OCI-LY7 (cell line): Measurements from ENCODE around the gene NME3.

Source experiments
- EZH2phosphoT487 ChIP-seq: fragments of 200-600 bp; sonication (generic); IDR thresholded peaks from 2 replicates; pipeline ENCODE4 v1.6.1; 2018; ENCODE audit warnings: low read depth, borderline replicate concordance, mild to moderate bottlenecking, mixed run types, antibody characterized with exemption, low read length, moderate library complexity, mixed read lengths
- TF ChIP-seq, protein P1 (sequence below): fragments of 200-600 bp; sonication (generic); conservative IDR thresholded peaks from 2 replicates; pipeline ENCODE4 v1.5.1; 2014; ENCODE audit warnings: mild to moderate bottlenecking, antibody characterized with exemption, low read length, moderate library complexity, mixed read lengths

DNA sequence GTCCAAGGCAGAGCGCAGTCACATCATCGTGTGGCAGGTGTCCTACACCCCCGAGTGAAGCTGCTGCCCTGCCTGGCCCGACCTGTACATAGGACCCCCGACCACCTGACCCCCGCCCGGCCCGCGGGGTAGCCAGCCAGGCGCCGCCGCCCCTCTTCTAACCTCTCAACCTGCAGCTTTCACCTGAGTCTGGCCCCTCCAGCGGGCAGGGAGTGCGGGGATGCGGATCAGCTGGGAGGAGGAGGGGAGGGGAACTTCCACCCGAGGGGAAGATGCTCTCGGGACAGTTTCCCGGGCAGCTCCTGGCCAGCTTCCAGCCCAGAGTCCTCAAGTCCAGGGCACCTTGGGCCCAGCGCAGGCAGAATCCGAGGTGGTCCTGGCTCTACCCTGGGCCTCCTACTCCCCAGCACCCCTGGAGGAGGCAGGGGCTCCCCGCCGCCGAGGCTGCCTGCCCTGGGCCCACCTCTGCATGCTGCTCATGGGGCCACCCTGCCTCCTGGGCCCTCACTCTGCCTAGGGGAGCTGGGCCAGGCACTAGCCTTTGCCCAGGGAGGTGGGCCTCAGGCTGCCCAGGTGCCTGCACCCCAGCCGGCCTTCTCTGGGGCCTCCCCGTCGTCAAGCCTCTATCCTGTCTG is 2.5 kb downstream of the NME3 start:
- TF ChIP-seq, protein P1, sequence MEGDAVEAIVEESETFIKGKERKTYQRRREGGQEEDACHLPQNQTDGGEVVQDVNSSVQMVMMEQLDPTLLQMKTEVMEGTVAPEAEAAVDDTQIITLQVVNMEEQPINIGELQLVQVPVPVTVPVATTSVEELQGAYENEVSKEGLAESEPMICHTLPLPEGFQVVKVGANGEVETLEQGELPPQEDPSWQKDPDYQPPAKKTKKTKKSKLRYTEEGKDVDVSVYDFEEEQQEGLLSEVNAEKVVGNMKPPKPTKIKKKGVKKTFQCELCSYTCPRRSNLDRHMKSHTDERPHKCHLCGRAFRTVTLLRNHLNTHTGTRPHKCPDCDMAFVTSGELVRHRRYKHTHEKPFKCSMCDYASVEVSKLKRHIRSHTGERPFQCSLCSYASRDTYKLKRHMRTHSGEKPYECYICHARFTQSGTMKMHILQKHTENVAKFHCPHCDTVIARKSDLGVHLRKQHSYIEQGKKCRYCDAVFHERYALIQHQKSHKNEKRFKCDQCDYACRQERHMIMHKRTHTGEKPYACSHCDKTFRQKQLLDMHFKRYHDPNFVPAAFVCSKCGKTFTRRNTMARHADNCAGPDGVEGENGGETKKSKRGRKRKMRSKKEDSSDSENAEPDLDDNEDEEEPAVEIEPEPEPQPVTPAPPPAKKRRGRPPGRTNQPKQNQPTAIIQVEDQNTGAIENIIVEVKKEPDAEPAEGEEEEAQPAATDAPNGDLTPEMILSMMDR, result no peak
- TF ChIP-seq EZH2phosphoT487, result no peak
